T-helper 17 cell (primary cell): ENCODE results near the gene PCID2. TPM values are rescaled to one million over a fixed set of nuclear protein-coding genes. Genes with fewer than 3 reads are reported as not detected.
"Not testable (repeated sequence)": the region's sequence is repeated elsewhere in the genome, so short reads cannot be mapped to it uniquely, and the experiment has no call there.

Source experiments
- ATAC-seq: fragments of 150-1000 bp; cut with Tn5 transposase; 2 replicates; pipeline ENCODE4 v1.10.0; 2021; ENCODE audit warnings: mild to moderate bottlenecking, moderate library complexity
- DNase-seq, 3 donors: peaks; one replicate each; pipeline versions ENCODE4 v3.0.0 to v3.0.0-alpha.2; 2020 to 2021
- H3K9me3 ChIP-seq: one replicate; pipeline ENCODE4 v1.7.0; 2013; ENCODE audit warnings: low read length, mild to moderate bottlenecking; ENCODE audit not compliant: control insufficient read depth, poor library complexity, severe bottlenecking
- H3K27ac Mint-ChIP-seq: one replicate; pipeline ENCODE4 v1.8.0; 2022; ENCODE audit warnings: mild to moderate bottlenecking, moderate library complexity, mixed read lengths
- H3K27me3 Mint-ChIP-seq: one replicate; pipeline ENCODE4 v1.8.0; 2022; ENCODE audit warnings: mixed read lengths
- H3K36me3 Mint-ChIP-seq: one replicate; pipeline ENCODE4 v1.8.0; 2022; ENCODE audit warnings: low read depth, mixed read lengths
- H3K4me1 Mint-ChIP-seq: one replicate; pipeline ENCODE4 v1.8.0; 2022; ENCODE audit warnings: mild to moderate bottlenecking, mixed read lengths
- H3K4me3 Mint-ChIP-seq: one replicate; pipeline ENCODE4 v1.8.0; 2022; ENCODE audit warnings: mild to moderate bottlenecking, moderate library complexity, mixed read lengths
- total RNA-seq, 4 donors: library from RNA in 2 of 4; stranded (reverse) in 2 of 4; gene quantifications; one replicate each; pipeline ENCODE4 v1.2.3 and lab custom pipeline; 2022 to 2026

The PCID2 gene
- 10 to 100 TPM; 31.3 to 47.9 TPM for total RNA-seq
- total RNA-seq (lab: John Stamatoyannopoulos, UW): 64.3 to 122 reads per million in 2 donors

DNA sequence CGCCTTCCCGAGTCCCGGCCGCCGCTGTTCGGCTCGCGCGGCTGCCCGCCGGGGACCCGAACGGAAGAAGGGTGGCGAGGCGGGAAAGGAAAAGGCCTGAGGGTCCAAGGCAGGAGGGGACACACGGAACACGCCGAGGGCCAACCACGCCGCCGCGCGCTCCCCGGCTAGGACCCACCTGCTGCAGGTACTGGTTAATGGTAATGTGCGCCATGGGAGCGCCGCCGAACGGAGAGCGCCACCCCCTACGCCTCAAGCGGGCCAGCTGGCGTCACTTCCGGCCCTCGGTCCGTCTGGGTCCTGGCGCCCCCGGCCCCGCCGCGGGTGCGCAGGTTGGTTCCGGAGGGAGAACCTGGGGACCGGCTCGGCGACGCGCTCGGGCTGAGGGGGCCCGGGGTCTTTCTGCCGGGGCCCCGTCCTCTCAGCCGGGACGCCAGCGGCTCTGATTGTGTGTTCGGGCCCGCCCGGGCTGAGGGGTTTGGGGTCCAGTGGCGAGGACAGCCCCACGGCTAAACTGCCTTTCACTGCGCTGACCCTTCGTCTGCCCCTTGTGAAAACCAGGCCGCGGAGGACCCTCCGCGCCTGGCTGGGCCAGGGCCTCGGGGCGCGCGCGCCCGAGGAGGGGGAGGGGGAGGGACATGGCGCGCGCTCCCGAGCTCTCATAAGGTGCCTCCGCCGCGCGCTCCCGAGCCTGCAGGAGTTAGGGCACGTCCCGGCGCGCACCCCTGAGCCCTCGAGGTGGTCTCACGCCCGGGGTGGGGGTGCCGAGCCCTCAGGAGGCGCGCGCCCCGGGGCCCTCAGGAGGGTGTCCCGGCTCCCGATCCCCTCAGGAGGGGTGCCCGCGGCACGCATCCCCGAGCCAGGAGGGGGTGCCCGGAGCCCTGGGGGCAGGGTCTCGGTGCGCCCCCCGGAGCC lies at the start of gene PCID2:
Gene PCID2, minus strand, starts transcription at position 249 of the 915 bp plus-strand sequence. Its CDS starts 35 bp downstream, at position 214.
- peaks cover 2% of the 10 kb centered on the region for H3K36me3 Mint-ChIP-seq

DNA sequence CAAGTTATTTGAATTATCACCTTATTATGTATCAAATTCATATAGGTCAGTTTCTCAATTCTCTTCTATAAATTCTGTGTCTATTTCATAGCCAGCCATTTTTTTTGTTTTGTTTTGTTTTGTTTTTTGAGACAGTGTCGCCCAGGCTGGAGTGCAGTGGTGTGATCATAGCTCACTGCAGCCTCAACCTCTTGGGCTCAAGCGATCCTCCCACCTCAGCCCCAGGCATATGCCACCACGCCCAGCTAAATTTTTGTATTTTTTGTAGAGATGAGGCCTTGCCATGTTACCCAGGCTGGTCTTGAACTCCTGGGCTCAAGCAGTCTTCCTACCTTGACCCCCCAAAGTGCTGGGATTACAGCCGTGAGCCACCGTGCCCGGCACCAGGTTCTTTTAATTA lies 49.4 kb upstream of the PCID2 start:
- ATAC-seq, H3K27me3 Mint-ChIP-seq, H3K9me3 ChIP-seq, H3K4me3 Mint-ChIP-seq, H3K27ac Mint-ChIP-seq, H3K36me3 Mint-ChIP-seq, H3K4me1 Mint-ChIP-seq, DNase-seq: not testable (repeated sequence)

More for the DNA sequence above, at the start of gene PCID2:
- Mint-ChIP-seq H3K27me3 (no peaks in the 10 kb centered on the region), H3K4me3 (peak within 1 kb of the TSS; percentile 90), H3K4me1 (peaks cover 41% of the 10 kb centered on the region), H3K27ac (peak within 1 kb of the TSS; percentile 92)
- ATAC-seq (peak; percentile 70), DNase-seq (peak; percentile 85 to 94 (median 85))
- no peaks in the 10 kb centered on the region for H3K9me3 ChIP-seq

DNA sequence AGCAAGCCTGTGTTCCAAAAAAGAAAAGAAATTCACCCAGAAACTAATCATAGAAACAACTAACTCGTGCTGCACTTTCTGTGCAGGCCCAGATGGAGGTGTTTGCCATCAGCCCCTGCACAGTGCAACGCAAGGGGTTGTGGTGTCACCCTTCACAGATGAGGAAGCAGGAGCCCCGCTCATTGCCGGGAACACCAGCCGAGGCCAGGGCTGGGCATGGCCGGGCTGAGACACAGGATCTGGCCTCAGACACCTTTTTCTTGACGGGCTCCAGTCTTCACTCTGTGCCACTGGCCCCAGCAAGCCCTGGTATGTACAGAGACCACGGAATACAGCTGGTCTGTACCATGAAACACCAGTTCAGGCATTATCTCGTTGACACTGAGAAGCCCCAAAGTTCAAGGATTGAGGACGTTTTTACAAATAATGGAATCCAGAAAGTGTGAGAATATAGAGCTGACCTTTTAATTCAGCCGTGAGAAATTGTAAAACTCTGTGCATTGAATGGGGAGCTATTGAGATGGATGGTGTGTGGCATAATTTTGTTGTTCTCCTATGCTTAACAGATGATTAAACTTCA lies 44.1 kb upstream of the PCID2 start:
- H3K4me3 Mint-ChIP-seq: no peak overlapping the region
- H3K27me3 Mint-ChIP-seq: no peaks in the 10 kb centered on the region
- H3K9me3 ChIP-seq: no peaks in the 10 kb centered on the region
- H3K36me3 Mint-ChIP-seq: peaks cover 23% of the 10 kb centered on the region
- H3K4me1 Mint-ChIP-seq: peaks cover 7% of the 10 kb centered on the region
- DNase-seq: no peak
- no peak for ATAC-seq
- H3K27ac Mint-ChIP-seq: no peak overlapping the region

DNA sequence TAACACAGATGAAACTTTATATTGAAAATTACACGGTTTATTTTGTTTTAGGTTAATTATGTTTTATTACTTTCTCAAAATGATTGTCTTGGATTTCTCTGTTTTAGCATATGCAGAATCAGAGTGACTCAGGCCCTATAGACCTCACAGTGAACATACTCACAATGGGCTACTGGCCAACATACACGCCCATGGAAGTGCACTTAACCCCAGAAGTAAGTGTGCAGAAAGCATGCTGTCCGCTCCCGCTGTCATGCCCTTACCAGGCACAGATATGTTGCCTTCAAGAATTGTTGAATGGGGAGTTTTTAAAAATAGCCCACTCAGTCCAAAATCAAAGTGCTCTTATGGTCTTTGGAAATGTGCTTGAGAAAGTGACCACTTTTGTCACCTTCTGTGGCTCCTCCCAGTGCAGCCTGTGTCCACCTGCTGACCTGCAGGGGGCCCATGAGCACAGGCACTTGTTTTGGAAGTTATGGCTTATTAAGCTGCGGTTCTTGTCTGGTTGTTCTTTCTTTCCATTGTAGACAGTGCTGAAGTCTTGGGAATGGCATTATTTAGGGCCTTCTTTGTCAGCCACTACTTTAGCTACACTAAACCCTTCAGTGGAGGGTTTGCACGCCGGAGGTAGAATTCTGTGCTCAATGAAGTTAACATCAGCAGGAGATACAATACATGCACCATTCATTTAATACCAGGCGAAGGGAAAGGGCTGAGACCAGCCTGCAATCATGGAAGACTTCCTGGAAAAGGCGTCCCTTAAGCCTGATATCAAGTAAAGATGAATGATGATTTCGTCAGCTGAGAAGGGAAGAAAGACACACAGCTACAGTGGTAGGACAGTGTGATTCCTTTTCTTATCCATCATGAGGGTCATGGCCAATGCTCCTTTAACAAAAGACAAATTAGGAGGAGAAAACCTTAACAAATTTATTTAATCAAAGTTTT lies 37.7 kb upstream of the PCID2 start:
- Mint-ChIP-seq H3K27ac (no peak overlapping the region), H3K27me3 (no peaks in the 10 kb centered on the region), H3K36me3 (peaks cover 19% of the 10 kb centered on the region), H3K4me1 (peaks cover 7% of the 10 kb centered on the region), H3K4me3 (no peak overlapping the region)
- ATAC-seq (no peak), DNase-seq (no peak)
- H3K9me3 ChIP-seq: no peaks in the 10 kb centered on the region

DNA sequence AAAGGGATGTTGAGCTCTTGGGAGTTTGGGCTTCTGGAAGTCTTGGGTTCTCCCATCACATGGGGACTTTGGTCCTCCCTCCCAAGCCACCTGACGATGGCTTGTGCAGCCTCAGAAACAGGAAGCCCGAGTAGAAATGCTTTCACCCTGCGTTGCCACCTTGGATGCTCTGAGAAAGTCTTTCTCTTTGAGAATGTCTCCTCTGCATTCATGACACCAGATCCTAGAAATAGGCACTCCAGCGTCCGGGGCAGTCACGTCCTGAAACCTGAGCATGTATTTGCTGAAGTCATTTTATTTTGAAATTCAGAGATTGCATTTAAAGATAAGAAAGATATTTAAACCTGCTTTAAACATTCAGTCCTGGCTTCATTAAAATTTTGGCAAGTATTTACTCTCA lies 35.4 kb upstream of the PCID2 start:
- DNase-seq: no peak
- Mint-ChIP-seq H3K4me1 (peaks cover 2% of the 10 kb centered on the region), H3K4me3 (no peak overlapping the region), H3K27ac (no peak overlapping the region), H3K27me3 (no peaks in the 10 kb centered on the region), H3K36me3 (peaks cover 9% of the 10 kb centered on the region)
- H3K9me3 ChIP-seq: no peaks in the 10 kb centered on the region
- no peak for ATAC-seq

DNA sequence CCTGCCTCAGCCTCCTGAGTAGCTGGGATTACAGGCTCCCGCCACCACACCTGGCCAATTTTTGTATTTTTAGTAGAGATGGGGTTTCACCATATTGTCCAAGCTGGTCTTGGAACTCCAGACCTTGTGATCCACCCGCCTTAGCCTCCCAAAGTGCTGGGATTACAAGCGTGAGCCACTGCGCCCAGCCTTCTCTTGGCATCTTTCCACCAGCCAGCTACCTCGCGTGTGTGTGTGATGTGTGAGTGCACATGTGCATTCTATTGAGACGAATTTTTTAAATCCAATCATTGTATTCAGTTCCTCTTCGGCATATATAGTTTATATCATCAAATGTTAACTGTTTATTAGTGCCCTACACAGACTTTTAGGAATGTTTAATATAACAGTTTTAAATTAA lies 33.2 kb upstream of the PCID2 start:
- H3K27ac Mint-ChIP-seq, H3K4me3 Mint-ChIP-seq, DNase-seq, H3K4me1 Mint-ChIP-seq, H3K9me3 ChIP-seq, H3K36me3 Mint-ChIP-seq, H3K27me3 Mint-ChIP-seq, ATAC-seq: not testable (repeated sequence)

DNA sequence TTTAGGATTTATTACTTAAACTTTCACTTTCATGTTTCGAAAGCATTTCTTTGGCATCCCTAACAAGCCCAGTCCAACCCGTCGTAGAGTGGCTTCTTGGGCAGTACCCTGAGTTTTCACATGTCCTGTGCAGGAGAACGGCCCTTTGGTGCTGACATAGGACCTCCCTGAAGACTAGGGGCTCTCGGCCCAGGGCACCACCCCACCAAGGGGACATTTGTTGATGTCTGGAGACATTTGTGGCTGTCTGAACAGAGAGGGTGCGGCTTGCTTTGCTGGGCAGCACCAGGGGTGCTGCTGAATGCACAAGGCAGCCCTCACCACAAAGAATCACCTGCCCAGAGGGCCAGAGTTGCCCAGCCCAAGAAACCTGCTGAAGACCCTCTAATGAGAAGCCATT lies 31.5 kb upstream of the PCID2 start:
- Mint-ChIP-seq H3K4me1 (peaks cover 4% of the 10 kb centered on the region), H3K27me3 (no peaks in the 10 kb centered on the region), H3K27ac (no peak overlapping the region), H3K4me3 (no peak overlapping the region), H3K36me3 (peaks cover 7% of the 10 kb centered on the region)
- no peak for ATAC-seq
- H3K9me3 ChIP-seq: no peaks in the 10 kb centered on the region
- no peak for DNase-seq

DNA sequence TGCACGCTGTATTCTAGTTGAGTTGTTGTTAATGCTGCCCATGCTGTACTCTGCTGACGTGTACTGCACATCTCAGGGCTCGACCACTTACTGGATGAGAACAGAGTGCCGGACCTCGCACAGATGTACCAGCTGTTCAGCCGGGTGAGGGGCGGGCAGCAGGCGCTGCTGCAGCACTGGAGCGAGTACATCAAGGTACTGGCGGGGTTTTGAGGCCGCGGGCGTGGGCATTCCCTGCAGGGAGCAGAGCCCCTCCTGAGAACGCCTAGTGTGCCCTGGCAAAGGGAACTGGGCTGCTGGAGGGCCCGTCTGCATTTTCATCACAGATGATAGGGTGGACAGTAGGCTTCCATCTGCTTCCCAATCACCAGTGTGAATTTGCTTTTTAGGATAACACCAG lies 30.9 kb upstream of the PCID2 start:
- Mint-ChIP-seq H3K27ac (no peak overlapping the region), H3K4me3 (no peak overlapping the region), H3K4me1 (peaks cover 4% of the 10 kb centered on the region), H3K27me3 (no peaks in the 10 kb centered on the region), H3K36me3 (peaks cover 7% of the 10 kb centered on the region)
- H3K9me3 ChIP-seq: no peaks in the 10 kb centered on the region
- ATAC-seq (no peak), DNase-seq (no peak)

DNA sequence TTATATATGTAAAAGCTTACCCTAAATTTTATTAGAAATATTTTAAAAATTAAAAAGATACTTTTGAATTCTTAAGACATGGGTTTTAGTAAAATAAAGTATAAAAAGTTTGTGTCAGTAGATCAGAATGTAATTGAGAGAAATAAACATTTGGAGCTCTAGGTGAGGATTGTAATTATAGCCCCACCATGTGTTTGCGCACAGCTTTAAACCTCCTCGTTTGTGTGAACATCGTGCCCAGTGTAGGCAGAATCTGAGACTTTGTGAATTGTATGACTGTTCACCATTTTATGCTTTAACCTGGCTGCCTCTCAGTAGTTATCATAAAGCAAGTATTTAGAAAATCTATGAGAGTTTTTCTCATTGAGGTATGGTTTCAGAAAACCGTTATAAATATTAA lies 30.1 kb upstream of the PCID2 start:
- Mint-ChIP-seq H3K4me1 (peaks cover 4% of the 10 kb centered on the region), H3K27ac (no peak overlapping the region), H3K36me3 (peaks cover 7% of the 10 kb centered on the region), H3K4me3 (no peak overlapping the region), H3K27me3 (no peaks in the 10 kb centered on the region)
- ATAC-seq (no peak), DNase-seq (no peak)
- H3K9me3 ChIP-seq: no peaks in the 10 kb centered on the region

DNA sequence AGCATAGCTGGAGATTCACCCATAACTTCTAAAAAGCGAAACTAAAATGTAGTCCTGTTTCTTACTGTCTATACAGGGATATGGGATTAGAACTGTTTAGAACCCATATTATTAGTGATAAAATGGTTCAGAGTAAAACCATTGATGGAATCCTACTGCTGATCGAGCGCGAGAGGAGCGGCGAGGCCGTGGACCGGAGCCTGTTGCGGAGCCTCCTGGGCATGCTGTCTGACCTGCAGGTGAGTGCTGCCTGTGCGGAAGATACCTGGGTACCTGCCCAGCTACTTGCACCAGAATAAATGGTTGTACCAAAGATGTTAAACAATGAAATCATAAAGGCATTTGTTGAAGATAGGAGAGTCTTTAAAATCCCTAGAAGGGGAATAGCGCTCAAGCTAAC lies 24.6 kb upstream of the PCID2 start:
- H3K36me3 Mint-ChIP-seq: peaks cover 11% of the 10 kb centered on the region
- H3K4me1 Mint-ChIP-seq: peaks cover 9% of the 10 kb centered on the region
- no peak for DNase-seq
- H3K27me3 Mint-ChIP-seq: no peaks in the 10 kb centered on the region
- no peaks in the 10 kb centered on the region for H3K9me3 ChIP-seq
- no peak overlapping the region for H3K4me3 Mint-ChIP-seq
- peak overlapping the region; percentile 62 for H3K27ac Mint-ChIP-seq
- no peak for ATAC-seq

DNA sequence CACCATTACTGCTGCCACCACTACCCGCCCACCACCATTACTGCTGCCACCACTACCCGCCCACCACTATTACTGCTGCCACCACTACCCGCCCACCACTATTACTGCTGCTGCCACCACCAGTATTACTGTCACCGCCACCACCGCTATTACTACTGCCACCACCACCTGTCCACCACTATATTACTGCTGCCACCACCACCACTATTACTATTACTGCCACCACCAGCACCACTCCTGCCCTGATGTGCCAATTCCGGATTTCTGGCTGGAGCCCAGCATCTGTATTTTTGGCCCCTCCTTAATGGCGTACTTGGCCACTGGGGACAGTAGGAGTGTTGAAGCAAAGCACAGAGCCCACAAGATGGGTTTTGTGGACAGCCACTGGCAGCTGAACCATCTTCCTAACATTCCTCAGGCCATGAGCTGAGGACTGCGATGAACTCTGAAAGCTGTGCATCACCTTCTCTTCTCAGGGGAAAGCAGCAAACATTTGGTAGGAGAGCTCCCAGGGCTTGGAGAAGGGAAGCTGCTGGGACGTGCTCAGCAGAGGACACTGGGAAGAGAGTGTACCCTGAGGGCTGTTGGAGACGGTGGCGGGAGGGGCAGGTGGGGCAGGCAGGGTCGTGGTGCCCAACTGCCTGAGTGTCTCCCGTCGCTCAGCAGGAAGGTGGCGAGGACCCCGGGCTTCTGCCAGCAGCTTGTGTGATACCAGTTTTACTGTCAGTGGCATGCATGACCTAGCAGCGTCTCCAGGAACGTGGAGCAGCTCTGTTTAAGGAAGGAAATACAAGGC lies 23.9 kb upstream of the PCID2 start:
- H3K27me3 Mint-ChIP-seq: no peaks in the 10 kb centered on the region
- H3K9me3 ChIP-seq: no peaks in the 10 kb centered on the region
- DNase-seq (no peak), ATAC-seq (no peak)
- peak overlapping the region; percentile 62 for H3K27ac Mint-ChIP-seq
- H3K4me1 Mint-ChIP-seq: peaks cover 9% of the 10 kb centered on the region
- H3K36me3 Mint-ChIP-seq: peaks cover 11% of the 10 kb centered on the region
- no peak overlapping the region for H3K4me3 Mint-ChIP-seq
